Kasumi-1 (cell line): ENCODE results near the gene TMEM11.
A peak's percentile ranks its signal among the peaks of the same experiment; 100 is the strongest.
"Not testable (repeated sequence)": the region's sequence is repeated elsewhere in the genome, so short reads cannot be mapped to it uniquely, and the experiment has no call there.

Experiments
- DNase-seq, 2 experiments: peaks; one replicate each; lab custom pipeline; 2025; lab: John Stamatoyannopoulos, UW

TMEM11 gene

GRCh38 chr17:21210411-21211076 lies 3.4 kb downstream of the TMEM11 start:
- DNase-seq, result peak; percentile 22 to 35

DNA sequence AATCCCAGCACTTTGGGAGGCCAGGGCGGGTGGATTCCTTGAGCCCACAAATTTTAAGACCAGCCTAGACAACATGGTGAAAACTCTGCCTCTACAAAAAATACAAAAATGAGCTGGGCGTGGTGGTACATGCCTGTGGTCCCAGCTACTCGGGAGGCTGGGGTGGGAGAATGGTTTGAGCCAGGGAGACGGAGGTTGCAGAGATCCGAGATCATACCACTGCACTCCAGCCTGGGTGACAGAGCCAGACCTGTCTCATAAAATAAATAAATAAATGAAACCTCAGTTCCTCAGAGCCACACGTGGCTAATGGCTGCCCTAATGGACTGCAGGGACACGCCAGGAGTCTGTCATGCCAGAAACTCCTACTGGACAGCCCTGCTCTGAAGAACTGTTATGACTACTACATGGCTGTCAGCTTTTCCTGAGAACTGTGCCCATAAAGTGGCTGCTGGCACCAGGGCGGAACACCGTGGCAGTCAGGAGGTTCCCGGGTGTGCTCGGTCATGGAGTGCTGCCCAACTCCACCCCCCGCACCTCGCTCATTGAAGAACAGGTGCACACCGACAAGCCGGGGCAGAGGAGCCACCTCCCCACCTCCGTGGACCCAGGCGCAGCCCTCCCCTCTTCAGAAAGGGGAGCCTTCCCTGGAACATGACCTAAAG lies 4.3 kb downstream of the TMEM11 start:
- no peak for DNase-seq

DNA sequence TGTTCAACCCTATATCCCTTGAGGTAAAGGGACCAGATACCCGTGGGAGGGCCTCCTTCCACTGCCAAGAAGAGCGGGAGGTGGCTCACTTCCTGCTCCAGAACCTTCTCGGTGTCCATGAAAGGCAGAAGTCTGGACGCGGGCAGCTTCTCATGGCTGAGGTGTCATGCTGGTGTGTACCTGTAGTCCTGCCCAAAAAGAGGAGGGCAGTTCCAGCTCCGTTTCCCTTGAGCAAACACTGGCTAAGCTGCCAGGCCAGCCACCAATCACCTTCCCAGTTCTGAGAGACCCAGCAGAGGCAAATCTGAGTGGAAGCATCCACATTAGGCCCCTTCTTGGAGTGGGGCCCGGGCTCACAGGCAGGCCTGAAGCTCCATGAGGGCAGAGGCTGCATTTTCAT lies 5.6 kb downstream of the TMEM11 start:
- DNase-seq, result no peak

DNA sequence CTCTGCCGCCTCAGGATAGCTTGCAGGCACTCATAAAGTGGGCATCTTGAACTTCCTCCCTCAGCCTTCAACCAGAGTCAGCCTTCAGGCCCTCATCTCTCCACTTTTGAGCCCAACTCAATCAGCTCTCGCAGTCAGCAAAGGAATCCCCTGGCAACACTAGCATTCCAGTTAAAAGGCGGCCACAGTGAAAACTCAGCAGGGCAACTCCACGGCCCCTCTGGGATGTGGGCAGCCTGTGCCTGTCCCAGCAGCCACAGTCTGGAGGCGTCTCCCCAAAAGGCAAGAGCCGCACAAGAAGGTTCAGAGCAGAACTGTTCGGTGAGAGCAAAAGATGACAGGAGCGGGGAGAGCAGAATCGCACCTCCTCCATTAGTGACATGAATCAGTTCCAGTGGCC lies 9.0 kb downstream of the TMEM11 start:
- no peak for DNase-seq

DNA sequence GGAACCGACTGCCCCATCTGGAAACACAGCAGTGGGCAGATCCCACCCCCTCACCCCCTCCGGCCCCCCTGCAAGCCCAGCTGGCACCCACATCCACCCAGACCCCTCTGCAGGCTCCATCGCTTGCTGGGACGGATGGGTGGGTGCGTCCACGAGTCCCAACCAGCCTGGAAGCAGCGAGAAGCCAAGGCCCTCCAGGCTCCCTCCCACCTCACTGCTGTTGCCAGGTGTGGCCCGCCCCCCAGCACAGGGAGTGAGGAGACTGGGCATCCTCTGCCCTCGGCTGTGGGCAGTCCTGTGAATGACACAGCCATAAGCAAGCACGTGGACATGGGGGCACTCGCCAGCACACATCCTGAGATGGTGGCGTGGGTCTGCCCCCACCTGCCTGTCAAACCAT lies 11.4 kb downstream of the TMEM11 start:
- DNase-seq, result no peak

DNA sequence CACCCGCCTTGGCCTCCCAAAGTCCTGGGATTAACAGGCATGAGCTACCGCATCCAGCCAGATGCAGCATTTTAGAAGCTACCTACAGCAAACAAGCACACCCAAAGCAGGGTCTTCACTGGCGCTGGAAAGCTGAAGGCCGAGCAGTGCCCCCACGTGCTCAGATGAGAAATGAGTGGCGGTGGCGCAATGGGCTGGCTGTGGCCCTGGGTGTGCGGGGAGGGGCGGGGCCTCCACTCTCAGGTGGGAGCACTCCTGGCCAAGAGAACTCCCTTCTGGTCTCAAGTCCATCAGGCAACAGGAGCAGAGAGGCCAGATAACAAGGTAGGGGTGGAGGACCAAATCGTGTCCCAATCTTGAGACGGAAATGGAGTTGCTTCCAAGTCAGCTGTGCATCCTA lies 12.1 kb downstream of the TMEM11 start:
- no peak for DNase-seq

DNA sequence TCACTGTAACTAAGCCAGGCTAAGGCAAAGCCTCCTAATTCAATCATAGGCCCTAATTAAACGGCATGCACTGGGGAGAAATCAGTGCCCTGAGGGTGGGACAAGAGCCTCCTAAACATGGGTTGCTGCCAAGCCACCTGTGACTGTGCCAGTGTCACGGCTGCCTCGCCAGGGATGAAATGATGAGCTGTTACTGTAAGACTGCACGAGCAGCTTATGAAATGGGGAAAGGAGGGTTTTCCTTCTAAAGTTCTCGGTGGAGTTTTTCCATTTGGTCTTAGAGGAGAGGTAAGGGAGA lies 12.7 kb downstream of the TMEM11 start:
- no peak for DNase-seq

DNA sequence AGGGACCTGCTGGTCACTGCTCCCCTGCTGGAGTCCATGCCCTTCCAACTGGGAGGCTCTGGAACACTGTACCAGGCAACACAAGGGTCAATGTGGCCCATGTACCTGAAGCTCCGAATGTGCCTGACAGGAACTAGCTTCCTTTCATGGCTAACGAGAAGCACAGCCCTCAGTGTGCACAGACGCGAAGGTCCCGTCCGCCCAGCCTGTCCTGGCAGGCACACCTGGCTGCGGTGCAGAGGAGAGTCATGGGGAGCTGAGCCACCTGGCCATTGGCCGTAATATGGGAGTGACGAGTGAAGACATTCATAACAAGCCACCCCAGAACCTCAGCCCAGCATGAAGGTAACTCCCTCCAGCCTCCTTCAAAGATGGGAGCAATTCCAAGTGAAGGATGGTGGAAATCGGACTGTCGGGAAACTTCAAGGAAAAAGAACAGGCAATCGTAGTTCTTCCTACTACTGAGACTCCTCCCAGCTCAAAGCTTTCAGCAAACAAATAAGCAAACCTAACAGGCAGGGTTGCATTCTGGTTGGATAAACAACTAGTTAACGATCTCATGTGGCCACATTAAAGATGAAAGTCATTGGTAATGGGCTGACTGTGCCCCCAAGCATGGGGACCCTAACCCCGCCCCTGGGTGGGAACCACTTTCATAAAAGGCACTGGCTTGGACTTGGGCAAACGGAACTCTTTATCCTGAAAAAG lies 13.2 kb downstream of the TMEM11 start:
- DNase-seq, result no peak

GRCh38 chr17:21199856-21200255 lies 14.1 kb downstream of the TMEM11 start:
- no peak for DNase-seq

DNA sequence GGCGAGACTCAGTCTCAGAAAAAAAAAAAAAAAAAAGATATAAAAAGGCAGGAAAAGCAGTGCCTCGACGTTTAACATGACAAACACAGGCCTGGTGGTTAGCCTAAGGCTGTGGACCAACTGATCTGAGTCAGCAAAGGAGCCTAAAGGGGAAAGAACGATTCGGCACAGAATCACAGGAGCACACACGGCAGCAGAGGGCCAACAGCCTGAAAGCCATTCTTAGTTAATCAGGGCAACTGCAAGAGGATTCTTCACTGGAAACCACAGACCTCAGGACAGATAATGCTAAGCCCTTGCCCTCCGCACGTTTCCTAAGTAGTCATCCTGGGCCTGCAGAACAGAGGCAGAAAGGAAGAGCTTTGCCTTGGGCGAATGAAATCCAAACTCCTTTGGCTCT lies 14.7 kb downstream of the TMEM11 start:
- no peak for DNase-seq

- DNase-seq, result no peak
Measured at GRCh38 chr17:21198411-21198810, 15.6 kb downstream of the TMEM11 start.

- DNase-seq, result no peak
Measured at GRCh38 chr17:21196126-21196525, 17.8 kb downstream of the TMEM11 start.

DNA sequence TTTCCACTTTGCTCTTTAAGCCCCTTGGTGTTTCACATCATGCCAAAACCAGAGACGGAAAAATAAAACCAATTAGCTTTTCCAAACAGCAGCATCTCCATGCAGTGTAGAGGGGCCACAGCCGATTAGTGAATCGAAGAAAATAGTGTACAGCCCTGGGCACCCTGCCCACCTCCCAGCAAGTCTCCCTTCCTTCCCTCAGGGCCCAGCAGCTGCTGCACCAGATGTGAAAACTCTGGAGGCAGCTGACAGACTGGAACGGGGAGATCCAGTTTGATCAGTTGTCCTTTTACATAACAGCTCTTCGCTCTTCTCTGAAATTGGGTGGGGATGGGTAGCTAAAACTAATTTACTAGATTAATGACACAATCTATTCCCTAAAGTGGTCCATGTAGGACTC lies 19.3 kb downstream of the TMEM11 start:
- DNase-seq, result no peak

DNA sequence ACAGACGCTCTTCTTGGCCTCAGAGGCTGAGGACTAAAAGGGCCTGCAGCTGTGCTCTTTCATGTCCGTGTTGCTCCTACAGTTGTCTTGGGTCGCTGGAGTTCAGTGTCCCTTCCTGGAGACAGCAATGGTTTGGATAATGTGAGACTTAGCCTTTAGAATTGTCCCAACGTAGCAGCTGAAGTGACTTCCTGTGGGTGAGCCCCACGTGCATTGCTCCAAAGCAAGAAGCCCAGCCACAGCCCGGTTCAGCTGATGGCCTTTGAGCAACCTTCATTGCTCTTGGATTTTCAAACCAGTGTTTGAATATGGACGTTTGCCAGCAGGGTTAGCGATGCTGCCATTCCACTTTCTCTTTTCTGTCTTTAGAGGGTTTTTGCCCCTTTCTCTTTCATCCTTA lies 19.7 kb downstream of the TMEM11 start:
- no peak for DNase-seq

DNA sequence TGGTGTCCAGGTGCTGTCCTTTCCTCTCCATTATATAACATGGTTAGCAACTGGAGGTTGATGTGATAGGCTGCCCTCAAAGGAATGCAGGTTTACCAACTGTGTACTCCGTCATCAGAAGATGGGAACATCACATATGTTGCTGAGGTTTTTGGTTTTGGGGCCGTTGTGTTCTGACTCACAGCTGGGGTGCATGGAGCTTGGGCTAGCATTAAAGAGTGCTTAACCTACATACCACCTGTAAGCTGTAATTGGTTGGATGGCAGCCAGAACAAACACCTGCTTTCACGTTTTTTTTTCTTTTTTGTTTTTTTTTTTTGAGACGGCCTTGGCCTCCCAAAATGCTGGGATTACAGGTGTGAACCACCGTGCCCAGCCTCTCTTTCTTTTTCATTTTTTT lies 20.9 kb downstream of the TMEM11 start:
- no peak for DNase-seq

- DNase-seq, result not testable (repeated sequence)
Measured at GRCh38 chr17:21192414-21192813, 21.5 kb downstream of the TMEM11 start.

GRCh38 chr17:21191698-21192097 lies 22.3 kb downstream of the TMEM11 start:
- DNase-seq, result no peak

GRCh38 chr17:21190078-21190477 lies 23.9 kb downstream of the TMEM11 start:
- no peak for DNase-seq

- DNase-seq, result no peak
Measured at GRCh38 chr17:21189361-21189760, 24.6 kb downstream of the TMEM11 start.

GRCh38 chr17:21186399-21187187 lies 27.4 kb downstream of the TMEM11 start:
- DNase-seq, result peak in 1 of 2 experiments; percentile 10

DNA sequence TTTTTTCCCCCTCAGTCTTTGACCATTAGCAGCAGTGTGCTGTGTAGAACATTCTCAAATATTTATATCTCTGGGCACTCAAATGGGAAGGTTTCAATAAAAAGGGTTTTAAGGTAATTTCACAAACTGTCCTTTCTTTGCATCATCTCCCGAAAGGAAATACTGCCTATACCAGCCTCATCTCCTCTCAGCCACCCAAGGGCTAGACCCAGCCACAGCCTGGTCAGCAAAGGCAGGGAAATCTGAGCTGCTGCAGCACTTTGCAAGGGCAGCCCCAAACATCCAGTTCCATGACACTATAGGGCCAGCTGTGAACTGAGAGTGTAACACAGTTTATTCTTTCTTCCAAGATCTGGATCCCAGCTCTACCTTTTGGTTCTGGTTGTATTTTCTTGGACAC lies 28.9 kb downstream of the TMEM11 start:
- DNase-seq, result no peak

- DNase-seq, result no peak
Measured at GRCh38 chr17:21184570-21184969, 29.4 kb downstream of the TMEM11 start.

DNA sequence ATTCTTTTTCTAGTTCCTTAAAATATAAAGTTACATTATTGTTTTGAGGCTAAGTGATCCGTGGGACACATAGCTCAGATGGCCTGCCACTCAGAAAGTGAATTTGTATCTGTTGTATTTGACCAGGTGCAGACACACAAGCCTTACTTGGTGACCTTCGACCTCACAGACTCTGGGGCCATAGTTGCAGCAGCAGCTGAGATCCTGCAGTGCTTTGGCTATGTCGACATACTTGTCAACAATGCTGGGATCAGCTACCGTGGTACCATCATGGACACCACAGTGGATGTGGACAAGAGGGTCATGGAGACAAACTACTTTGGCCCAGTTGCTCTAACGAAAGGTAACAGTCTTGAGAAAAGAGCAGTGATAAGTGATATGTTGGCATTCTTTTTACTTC lies 30.5 kb downstream of the TMEM11 start:
- no peak for DNase-seq
